ENCODE data around the gene SERPINE2.

Gene SERPINE2

DNA sequence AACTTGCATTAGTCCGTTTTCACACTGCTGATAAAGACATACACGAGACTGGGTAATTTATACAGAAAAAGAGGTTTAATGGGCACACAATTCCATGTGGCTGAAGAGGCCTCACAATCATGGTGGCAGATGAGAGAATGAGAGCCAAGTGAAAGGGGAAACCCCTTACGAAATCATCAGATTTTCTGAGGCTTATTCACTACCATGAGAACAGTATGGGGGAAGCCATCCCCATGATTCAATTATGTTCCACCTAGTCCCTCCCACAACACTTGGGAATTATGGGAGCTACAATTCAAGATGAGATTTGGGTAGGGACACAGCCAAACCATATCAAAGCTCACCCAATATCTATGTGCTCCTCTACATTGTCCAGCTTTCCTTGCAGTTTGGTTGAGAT lies 16.0 kb upstream of the SERPINE2 start:
- DNase-seq (ENCODE audit: low read depth in 2 of 3, low spot score in 1 of 3) = no peak

DNA sequence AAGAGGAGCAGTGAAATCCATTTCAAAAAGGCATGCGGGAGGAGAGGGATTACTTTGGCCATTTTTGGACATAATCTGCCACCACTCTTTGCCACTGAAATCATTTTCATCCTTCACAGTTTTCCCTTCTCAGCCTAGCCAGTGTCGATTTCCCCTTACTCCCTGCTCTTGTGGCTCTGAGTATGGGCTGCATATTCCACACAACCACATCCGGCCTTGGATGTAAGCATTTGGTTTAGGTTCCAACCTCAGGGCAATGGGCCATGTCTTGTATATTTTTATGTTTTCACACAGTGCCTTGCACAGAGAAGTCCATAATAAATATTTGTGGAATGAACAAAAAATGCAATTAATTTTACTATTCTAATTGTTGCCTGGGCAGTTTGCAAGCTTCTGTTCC lies 7.7 kb upstream of the SERPINE2 start:
- DNase-seq (ENCODE audit: low read depth in 2 of 3, low spot score in 1 of 3) = no peak

DNA sequence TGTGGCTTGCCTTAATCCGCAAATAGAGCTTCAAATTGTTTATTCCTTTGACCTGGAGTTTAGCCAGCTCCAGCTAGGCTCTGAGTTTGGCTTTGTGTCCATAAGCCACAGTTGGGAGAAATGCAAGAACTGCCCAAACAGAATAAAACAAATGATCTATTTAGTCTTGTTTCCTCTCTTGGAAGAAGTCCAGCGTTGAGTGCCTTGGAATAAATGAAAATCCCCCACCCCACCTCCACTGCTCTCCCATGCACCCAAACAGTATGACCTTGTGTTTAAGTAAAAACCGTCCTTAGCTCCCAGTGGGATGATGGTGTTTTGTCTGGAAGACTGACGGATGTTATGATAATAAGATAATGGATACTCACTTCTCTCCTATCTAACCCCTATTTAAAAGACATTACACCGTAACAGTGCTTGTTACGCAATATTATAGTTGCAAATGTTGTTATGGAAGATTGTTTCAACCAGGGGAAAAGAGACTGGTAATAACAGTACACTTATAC lies 3.2 kb upstream of the SERPINE2 start:
- no peak for DNase-seq (ENCODE audit: low read depth in 2 of 3, low spot score in 1 of 3)

DNA sequence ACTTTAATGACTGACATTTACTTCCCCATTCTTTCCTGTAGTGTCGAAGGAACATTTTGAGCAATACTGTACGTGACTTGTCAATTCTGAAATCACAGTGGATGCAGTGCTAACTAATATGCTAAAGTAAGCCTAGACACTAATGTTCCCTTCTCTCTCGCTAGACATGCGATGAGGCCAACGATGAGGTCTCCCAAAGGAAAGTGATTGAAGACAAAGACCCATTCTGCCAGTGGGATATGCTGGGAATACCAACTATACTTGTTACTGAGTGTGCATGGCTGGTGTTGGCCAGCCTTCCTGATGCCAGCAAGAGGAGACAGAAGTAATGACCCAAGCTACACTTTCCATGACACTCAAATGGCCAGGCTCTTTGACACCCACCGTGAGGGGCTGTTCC lies 2.5 kb upstream of the SERPINE2 start:
- no peak for DNase-seq (ENCODE audit: low read depth in 2 of 3, low spot score in 1 of 3)

DNA sequence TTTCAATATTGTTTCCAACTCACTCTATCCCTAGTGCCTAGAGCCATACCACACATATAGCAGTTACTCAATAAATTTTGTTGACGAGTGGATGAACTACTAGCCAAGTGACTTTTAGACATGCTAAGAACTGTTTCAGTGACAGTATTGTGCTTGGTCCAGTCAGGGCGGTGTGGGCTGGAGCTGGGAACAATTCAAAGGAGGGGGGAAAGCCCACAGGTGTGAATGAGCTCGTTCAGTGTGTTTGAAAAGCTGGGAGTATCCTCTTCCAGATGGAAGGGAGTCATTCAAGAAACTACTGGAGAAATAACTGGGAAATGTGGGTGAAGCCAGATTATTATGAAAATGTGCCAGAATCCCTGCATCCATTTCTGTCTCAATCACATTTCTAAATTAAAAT lies 1.7 kb upstream of the SERPINE2 start:
- DNase-seq (ENCODE audit: low read depth in 2 of 3, low spot score in 1 of 3) = no peak

DNA sequence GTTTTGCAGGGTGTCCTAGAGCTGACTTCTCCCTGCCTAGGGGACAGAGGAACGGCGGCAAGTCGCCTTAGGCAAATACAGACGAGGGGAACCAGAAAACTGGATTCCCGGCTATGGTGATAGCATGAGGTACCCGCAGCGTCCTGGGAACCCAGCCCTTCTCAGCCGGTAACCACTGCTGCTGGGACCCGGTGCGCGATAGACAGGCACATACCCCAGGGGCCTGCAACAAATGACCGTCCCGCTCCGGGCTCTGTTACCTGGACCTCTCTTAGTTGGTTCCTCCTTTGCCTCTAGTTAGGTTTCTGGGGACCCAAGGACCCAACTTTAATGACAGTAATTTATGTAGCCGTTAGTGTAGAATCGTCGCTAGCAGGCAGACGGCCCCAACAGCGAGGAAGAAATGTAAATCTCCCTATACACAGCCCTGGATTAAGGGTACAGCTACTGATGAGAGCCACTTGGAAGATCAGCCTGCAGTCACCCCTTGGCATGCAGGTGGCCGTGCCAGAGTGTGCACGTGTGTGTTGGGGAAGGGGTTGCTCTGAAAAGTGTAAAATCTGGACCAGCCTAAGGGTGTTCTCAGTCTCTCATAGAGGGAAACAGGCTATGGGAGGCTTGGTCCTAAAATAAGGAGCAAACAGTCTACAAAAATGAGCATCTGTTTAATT lies 819 bp upstream of the SERPINE2 start:
- DNase-seq (ENCODE audit: low read depth in 2 of 3, low spot score in 1 of 3) = no peak

DNA sequence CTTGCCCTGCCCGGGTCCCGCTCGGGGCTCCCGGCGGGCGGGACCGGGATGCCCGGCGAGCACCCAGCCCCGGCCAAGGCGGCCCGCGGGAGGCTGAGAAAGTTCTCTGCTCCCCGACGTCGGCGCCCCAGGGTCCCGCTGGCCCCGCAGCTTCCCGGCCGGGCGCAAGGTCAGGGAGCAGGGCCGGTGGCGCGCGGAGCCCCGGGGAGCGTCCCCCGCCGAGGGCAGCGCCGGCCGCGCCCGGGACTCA lies 331 bp downstream of the SERPINE2 start:
- DNase-seq (ENCODE audit: low read depth in 2 of 3, low spot score in 1 of 3) = peak in 1 of 3 donors; percentile 7

DNA sequence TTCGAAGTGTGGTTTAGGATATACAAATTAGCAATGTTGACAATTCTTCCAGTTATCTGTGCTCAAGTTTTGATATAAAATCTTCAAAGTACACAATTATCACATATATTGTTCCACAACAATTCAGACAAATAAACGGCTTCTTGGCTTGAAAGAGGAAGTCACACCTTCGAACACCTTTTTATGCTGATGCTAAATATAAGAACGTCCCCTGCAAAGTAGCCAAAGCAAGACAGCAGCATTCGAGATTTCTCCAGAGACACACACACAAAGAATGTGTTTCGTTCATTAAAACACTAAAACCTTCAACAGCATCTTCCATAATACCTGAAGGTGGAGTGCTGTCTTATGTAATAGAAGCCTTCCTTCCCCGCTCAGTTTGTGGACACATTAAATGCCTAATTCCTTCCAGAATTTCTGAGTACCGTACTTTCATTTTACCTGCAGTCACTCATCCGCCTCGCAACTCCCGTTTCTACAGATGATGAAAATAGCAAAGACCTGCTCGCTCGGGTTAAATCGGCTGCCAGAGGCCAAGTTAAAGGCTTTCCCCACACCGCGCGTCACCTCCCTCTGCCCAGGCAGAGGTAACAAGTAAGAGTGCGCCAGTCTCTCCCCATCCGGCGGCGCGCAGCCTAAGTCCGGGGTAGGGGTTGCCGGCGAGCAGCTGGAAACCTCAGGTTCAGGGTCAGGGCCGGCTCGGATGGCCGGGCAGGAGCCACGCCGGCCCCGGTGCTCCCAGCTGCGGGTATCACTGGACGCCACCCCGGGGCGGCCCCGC lies 847 bp downstream of the SERPINE2 start:
- peak in 2 of 3 donors; percentile 17 to 40 for DNase-seq (ENCODE audit: low read depth in 2 of 3, low spot score in 1 of 3)

DNA sequence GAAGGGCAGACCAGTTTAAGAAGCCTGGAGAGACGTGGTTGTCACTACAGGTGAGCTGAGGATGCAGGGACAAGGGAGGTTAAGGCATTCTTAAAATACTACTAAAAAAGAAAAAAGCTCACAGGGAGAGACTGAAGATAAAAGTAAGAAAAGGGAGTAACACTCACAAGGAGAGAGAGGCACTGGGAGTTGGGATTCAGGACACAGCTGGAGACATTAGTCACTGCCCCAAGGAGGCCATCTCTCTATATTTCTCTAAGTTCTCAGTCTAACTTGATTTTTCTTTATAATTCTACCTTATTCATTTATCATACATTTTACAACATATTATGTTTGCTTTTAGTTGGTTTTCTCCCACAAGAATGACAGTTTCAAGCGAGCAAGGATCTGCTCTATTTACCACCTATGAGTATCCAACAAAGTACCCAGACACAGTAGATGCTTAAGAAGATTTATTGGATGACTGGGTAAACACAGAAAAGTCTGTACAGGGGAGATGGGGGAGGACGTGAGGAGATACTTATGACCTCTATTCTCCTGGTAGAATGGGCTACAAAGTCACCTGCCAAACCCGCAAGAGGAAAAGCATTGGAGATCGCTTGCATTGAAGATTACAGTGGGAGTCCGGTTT lies 2.2 kb downstream of the SERPINE2 start:
- no peak for DNase-seq (ENCODE audit: low read depth in 2 of 3, low spot score in 1 of 3)

DNA sequence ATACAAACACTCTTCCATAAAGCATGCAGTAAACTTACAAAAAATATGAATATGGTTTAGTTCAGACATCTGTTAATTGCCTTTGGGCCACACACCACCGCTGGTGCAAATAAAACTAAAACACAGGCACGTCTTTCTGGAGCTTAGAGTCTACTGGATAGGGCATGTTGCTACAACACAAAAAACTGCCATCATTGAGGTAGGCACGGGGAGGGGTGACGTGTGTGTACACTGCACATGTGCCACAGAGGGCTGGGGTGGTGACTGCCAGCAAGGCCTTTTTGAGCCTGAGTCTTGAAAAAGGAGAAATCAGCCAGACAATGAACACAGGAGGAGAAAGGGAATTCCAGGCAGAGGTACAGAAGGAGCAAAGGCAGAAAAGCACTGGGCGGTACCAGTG lies 5.1 kb downstream of the SERPINE2 start:
- DNase-seq (ENCODE audit: low read depth in 2 of 3, low spot score in 1 of 3) = no peak

DNA sequence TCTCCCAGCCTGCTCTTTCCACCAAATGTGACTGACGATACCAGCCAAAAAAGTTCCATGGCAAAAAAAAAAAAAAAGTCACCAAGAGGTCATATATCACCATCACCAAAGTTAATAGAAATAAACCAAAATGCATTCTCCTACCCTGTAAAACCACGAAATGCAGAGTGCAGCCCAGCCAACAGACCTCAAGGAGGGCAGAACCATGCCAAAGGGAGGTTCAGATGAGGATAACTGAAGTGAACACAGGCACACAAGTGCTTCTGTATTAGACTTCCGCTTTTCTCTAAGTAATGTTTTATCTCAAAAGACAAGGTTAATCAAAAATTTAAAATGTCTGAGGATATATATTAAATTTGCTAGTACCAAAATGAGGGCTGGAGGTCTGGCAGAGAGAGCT lies 5.5 kb downstream of the SERPINE2 start:
- DNase-seq (ENCODE audit: low read depth in 2 of 3, low spot score in 1 of 3) = no peak

DNA sequence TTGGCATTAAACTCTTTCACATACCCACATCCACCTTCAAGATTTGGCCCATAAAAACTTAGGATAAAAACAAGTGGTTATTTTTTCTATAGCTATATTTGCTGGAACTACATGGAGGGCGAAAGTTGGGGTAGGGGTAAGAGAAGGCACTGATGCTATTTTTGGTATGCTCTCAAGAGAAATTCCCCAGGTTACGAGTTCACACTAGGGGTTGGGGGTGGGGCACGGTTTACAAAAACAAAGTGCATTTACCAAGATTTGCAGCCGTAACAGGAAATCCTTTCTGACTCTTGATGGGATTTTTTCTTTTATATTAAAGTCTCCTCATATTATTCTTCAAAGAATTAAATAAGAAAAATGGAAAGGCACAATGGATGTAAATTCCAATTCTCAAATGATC lies 6.8 kb downstream of the SERPINE2 start:
- DNase-seq (ENCODE audit: low read depth in 2 of 3, low spot score in 1 of 3) = no peak

DNA sequence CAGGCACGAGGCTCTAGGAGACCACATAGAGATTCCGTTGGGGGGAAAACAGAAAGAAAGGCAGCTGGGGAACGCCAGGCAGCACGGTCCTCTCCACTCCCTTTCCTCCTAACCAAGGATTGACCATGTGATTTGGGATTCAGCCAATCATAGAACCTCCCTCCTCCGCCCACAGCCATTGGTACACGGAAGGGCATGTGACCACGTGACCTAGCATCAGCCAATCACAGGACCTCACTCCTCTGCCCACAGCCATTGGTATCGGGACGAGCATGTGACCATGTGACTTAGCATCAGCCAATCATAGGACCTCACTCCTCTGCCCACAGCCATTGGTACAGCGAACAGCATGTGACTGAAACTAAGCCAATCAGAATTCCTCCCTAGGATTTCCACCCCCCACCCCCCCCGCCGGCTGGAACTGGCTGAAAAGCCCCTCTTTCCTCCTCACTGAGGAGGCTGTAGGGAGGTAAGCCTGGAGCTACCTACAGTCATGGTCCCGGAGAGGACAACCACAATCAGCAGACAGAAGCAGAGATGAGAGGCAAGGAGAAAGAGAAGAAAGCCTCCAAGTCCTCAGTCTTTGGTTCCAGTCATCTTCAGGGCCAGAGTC lies 7.6 kb downstream of the SERPINE2 start:
- DNase-seq (ENCODE audit: low read depth in 2 of 3, low spot score in 1 of 3) = no peak

DNA sequence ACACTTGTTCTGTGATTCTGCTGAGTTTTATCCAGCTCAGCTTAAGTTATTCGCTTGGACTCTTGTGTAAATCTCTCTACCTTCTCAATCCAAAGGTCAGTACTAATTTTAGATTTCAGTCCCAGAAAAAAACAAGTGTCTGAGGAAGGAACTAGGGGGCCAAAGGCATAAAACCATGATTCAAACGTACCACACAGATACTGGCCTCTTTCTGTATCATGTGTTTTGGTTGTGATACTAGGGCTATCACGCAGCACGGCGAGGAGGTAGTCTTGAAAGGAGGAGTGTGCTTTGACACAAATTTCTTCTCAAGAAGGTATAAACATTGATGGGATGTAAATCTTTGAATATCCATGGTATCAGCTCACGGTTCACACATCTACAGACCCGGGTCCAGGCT lies 8.3 kb downstream of the SERPINE2 start:
- DNase-seq (ENCODE audit: low read depth in 2 of 3, low spot score in 1 of 3) = no peak

DNA sequence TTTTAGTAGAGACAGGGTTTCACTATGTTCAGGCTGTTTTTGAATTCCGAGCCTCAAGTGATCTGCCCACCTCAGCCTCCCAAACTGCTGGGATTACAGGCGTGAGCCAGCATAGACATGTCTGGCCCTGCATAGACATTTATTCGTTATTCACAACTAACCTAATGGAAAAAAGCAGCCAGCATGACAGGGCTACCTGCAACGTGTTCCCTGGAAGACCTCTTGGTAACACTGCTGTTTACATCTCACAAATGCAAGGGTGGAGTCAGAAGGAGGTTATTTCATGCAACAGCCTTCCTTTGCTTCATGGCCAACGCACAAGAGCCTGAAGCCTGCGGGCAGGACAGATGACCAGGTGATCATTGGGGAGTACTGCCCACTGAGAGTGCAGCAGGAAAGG lies 9.2 kb downstream of the SERPINE2 start:
- DNase-seq (ENCODE audit: low read depth in 2 of 3, low spot score in 1 of 3) = no peak

DNA sequence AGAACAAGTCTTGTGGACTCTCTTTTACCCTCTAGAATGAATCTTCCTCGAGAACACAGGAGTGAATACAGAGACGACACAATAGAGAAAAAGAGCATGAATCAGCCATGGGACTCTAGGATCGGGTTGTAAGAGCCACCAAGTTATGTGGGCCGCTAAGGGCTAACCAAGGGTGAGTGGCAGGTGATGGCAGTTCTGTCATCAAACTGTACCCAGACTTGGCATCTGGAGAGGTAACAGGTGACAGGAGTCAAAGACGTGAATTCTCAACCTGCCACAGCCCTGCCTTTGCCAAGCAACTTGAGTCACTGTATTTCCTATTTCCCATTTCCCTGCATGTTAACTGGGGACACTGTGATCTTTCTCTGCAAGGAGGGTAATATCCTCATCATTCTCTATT lies 11.2 kb downstream of the SERPINE2 start:
- no peak for DNase-seq (ENCODE audit: low read depth in 2 of 3, low spot score in 1 of 3)

DNA sequence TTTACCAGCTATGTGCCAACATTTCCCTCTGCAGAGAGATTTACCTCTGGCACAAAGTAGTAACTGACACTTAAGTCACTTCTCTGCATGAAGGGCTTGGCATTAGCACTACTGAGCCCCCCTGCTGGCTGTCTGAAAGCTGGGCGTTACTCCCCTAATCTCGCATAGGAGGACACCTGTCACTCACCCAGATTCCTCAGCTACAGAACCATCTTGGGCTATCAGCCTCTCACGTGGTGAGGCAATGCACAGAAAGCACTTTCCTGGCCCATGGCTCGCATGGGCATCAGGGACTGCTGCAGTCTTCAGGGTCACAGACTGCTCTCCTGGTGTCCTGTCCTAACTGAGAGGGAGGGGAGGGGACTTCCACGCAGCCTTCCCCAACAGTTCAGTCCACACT lies 12.0 kb downstream of the SERPINE2 start:
- no peak for DNase-seq (ENCODE audit: low read depth in 2 of 3, low spot score in 1 of 3)

DNA sequence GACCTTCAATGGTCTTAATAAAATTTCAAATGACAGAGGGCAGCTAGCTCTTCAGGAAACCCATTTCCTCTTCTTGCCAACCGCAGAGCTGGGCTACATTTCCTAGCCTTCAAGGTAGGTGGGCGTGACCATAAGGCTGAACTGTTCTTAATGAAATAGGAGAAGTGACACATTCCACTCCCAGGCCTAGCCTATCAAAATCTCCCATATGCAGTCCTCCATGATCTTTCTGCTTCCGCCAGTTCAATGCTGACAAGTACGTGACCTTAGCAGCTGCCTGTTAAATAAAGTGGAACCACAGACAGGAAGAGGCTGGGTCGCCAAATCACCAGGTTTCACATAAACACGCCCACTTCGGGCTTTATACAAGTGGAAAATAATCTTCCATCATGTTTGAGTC lies 13.2 kb downstream of the SERPINE2 start:
- DNase-seq (ENCODE audit: low read depth in 2 of 3, low spot score in 1 of 3) = peak; percentile 43 to 55 (median 51)

DNA sequence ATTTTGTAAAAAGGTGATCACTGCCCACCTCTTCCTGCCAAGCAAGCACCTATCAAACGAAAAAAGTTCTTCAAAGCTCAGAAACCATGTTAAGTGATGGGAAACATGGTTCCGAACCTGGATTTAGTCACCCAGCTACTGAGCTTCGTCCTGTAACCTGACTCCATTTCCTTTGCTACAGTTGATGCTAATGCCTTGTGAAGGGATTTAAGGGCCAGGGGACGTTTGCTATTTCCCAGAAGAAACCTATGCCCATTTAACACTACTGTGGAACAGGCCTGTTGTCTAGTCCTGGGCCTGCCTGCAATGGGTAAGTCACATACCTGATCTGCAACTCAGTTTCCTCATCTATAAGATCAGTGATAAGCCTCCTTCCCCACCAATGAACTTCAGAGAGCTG lies 14.8 kb downstream of the SERPINE2 start:
- no peak for DNase-seq (ENCODE audit: low read depth in 2 of 3, low spot score in 1 of 3)

DNA sequence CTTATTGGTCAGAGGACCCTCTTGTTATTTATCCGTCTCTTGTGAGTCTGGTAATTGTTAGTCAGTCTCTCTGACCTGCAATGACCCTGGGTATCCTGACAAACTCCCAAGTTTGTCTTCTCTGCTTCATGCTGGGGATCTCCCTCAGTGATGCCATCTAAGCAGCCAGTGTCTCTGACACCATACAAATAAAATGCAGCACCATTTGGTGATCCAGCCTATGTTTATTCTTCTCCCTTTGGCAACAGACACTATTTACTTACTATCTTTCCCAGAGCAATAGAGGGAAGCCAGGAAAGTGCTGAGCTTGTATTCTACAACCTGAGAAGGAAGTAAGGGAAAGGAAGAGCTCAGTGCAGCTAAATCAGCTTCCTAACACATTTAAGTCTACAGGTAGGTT lies 15.9 kb downstream of the SERPINE2 start:
- DNase-seq (ENCODE audit: low read depth in 2 of 3, low spot score in 1 of 3) = no peak

DNA sequence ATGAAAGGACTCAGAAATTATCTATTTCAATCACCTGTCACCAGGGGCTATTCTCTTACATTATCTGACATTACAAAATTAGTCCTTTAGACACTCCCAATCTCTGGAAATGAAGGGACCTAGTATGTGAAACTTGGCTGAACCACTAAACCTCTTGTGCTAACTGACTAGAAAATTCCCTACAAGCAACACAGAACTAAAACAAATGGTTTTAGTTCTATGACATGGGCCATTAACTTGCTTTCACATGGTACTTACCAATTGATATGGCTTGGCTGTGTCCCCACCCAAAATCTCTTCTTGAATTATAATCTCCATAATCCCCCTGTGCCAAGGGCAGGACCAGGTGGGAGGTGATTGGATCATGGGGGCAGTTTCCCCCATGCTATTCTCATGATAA lies 16.6 kb downstream of the SERPINE2 start:
- no peak for DNase-seq (ENCODE audit: low read depth in 2 of 3, low spot score in 1 of 3)

DNA sequence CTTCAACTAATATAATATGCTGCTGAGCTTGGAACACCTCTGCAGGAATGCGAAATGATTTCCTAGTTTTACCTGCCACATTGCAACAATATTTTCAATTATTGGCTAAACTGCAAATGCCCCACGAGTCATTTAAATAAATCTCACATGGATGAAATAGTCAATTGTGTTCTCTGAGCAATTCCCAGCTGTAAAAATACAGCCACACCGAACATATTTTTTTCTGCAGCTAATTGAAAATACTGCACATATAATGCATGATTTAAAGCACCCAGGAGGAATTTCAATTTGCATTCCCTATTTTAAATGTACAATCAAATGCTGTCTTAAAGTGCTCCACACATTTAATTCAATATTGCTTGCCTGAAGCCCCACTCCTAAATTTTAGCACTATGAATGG lies 18.6 kb downstream of the SERPINE2 start:
- no peak for DNase-seq (ENCODE audit: low read depth in 2 of 3, low spot score in 1 of 3)
